ENCODE results near the gene DNTT.

DNTT gene

DNA sequence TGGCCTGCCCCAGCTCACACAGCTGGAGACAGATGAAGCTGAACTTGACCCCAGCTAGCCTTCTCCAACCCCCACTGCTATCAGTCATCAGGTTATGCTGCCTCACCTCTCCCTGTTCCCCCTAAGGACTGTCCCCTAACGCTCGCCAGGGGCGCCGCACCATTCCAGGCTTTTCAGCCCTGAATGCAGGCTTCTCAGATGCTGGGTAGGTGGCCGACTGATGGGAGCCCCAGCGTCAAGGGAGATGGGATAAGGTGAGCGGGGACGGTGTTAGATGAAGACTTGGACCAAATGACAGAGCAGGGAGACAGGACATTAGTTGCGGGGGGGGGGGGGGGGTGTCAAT is 70.4 kb downstream of the DNTT start:
- TF ChIP-seq, protein P1, sequence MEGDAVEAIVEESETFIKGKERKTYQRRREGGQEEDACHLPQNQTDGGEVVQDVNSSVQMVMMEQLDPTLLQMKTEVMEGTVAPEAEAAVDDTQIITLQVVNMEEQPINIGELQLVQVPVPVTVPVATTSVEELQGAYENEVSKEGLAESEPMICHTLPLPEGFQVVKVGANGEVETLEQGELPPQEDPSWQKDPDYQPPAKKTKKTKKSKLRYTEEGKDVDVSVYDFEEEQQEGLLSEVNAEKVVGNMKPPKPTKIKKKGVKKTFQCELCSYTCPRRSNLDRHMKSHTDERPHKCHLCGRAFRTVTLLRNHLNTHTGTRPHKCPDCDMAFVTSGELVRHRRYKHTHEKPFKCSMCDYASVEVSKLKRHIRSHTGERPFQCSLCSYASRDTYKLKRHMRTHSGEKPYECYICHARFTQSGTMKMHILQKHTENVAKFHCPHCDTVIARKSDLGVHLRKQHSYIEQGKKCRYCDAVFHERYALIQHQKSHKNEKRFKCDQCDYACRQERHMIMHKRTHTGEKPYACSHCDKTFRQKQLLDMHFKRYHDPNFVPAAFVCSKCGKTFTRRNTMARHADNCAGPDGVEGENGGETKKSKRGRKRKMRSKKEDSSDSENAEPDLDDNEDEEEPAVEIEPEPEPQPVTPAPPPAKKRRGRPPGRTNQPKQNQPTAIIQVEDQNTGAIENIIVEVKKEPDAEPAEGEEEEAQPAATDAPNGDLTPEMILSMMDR (IDR thresholded peaks at IDR 0.05; ENCODE audit: unreplicated experiment in 3 of 3), result no peak
- H3K36me3 Mint-ChIP-seq (ENCODE audit: low read depth), result no peaks in the 10 kb centered on the region
- H3K27ac Mint-ChIP-seq, result no peak overlapping the region
- peaks cover 37% of the 10 kb centered on the region for H3K27me3 Mint-ChIP-seq (ENCODE audit: low read depth)
- H3K9me3 Mint-ChIP-seq, result no peaks in the 10 kb centered on the region
- H3K4me3 Mint-ChIP-seq, result peak overlapping the region; percentile 79 to 82 (median 81)
- H3K4me1 Mint-ChIP-seq, result peaks cover 9% of the 10 kb centered on the region

DNA sequence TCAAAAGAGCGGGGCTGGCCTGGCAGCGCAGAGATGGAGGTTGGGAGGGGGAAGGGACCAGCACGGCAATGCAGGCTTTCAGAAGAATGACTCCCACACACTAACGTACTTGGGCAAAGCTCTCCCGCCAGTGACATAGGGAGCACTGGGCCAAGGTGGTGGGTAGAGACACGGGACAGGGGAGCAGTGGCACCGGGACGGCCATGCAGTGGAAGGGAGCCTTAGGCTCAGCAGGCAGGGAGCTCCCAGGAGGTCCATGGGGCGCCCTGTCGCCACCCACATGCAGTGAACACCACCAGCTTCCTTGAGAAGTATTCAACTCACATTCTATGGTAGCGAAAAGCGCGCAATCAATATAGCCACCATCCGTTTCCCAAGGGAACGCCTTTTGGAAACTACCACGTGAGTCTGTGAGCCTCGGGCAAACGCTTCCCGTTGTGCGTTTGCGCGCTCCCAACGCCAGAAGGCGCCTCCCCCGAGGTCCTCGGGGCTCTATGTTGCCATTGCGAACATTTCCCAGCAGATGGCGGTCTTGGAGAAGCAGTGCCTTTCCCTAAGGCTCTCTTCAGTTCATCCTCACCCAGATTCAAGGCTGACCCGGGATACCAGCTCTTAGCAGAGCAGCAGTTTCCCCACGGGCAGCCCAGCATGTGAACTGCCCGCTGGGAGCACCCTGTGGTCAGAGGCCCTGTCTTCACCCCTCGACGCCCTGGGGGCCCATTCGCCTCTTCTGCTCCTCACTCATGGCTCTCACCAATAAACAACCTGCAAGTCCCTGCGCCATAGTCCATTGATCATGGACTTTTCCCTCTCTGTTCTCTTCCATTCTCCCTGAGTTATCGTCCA is 71.0 kb downstream of the DNTT start:
- H3K36me3 Mint-ChIP-seq (ENCODE audit: low read depth), result no peaks in the 10 kb centered on the region
- TF ChIP-seq, protein P1 (IDR thresholded peaks at IDR 0.05; ENCODE audit: unreplicated experiment in 3 of 3), result peak; percentile 97 to 99 (median 99)
- H3K27me3 Mint-ChIP-seq (ENCODE audit: low read depth), result peaks cover 37% of the 10 kb centered on the region
- no peak overlapping the region for H3K27ac Mint-ChIP-seq
- peak overlapping the region; percentile 79 to 82 (median 81) for H3K4me3 Mint-ChIP-seq
- no peaks in the 10 kb centered on the region for H3K9me3 Mint-ChIP-seq
- peaks cover 9% of the 10 kb centered on the region for H3K4me1 Mint-ChIP-seq

GRCh38 chr10:96376483-96376882 is 72.2 kb downstream of the DNTT start:
- Mint-ChIP-seq H3K36me3 (ENCODE audit: low read depth) (no peaks in the 10 kb centered on the region), H3K4me3 (no peak overlapping the region), H3K27ac (no peak overlapping the region), H3K27me3 (ENCODE audit: low read depth) (peaks cover 34% of the 10 kb centered on the region), H3K9me3 (no peaks in the 10 kb centered on the region), H3K4me1 (peaks cover 9% of the 10 kb centered on the region)
- TF ChIP-seq, protein P1 (IDR thresholded peaks at IDR 0.05; ENCODE audit: unreplicated experiment in 3 of 3), result no peak

DNA sequence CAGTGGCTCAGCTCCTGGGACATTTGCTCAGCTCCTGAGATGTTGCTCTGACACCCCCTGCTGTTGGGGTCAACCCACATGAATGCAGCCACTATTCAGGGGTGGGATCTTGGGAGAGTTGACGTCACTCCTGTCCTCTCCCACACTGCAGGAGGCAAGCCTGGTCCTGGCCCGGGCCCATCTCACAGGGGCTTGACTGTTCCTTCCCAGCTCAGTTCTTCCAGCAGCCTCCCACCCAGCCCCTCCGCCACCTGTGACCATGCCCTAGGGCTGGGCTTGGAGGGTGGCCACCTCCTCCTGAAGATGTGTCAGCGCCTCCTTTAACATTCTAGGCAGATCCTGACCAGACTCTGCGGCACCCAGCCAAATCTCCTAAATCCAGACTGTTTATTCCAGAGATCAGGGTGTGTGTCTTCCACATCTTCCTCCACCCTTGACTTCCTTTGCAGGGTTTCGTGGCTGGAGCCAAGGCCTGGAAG is 73.6 kb downstream of the DNTT start:
- Mint-ChIP-seq H3K36me3 (ENCODE audit: low read depth) (no peaks in the 10 kb centered on the region), H3K9me3 (no peaks in the 10 kb centered on the region), H3K27me3 (ENCODE audit: low read depth) (peaks cover 30% of the 10 kb centered on the region), H3K4me1 (peaks cover 9% of the 10 kb centered on the region), H3K27ac (no peak overlapping the region), H3K4me3 (no peak overlapping the region)
- TF ChIP-seq, protein P1 (IDR thresholded peaks at IDR 0.05; ENCODE audit: unreplicated experiment in 3 of 3), result no peak

GRCh38 chr10:96378741-96379140 is 74.5 kb downstream of the DNTT start:
- Mint-ChIP-seq H3K36me3 (ENCODE audit: low read depth) (no peaks in the 10 kb centered on the region), H3K4me3 (no peak overlapping the region), H3K27ac (no peak overlapping the region), H3K9me3 (no peaks in the 10 kb centered on the region), H3K4me1 (peaks cover 9% of the 10 kb centered on the region), H3K27me3 (ENCODE audit: low read depth) (peaks cover 23% of the 10 kb centered on the region)
- TF ChIP-seq, protein P1 (IDR thresholded peaks at IDR 0.05; ENCODE audit: unreplicated experiment in 3 of 3), result no peak

DNA sequence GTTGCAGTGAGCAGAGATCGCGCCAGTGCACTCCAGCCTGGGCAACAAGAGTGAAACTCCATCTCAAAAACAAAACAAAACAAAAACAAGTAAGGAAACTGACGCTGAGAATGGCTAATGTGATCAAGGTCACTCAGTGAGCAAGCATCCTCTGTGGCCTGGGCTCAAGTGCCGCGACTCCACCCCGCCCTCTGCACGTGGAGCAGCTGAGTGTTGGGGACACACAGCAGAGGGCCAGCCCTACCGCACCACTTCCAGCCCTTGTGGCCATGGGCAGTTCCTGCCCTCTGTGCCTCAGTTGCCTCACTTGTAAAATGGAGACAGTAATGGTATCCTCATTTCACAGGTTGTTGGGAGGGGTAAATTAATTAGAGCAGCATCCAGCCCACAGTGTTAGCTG is 75.5 kb downstream of the DNTT start:
- H3K9me3 Mint-ChIP-seq, result no peaks in the 10 kb centered on the region
- H3K4me1 Mint-ChIP-seq, result peaks cover 9% of the 10 kb centered on the region
- H3K36me3 Mint-ChIP-seq (ENCODE audit: low read depth), result no peaks in the 10 kb centered on the region
- peaks cover 21% of the 10 kb centered on the region for H3K27me3 Mint-ChIP-seq (ENCODE audit: low read depth)
- no peak overlapping the region for H3K27ac Mint-ChIP-seq
- TF ChIP-seq, protein P1 (IDR thresholded peaks at IDR 0.05; ENCODE audit: unreplicated experiment in 3 of 3), result no peak
- H3K4me3 Mint-ChIP-seq, result no peak overlapping the region

Measured in nephron (organoid).